ENCODE results near the gene GTF2B.

GTF2B gene

GRCh38 chr1:88911161-88911560 lies 19.8 kb upstream of the GTF2B start:
- no peak overlapping the region for H3K27ac ChIP-seq (ENCODE audit: extremely low read depth, low read depth, low read length)
- ChIA-PET POLR2A (no interaction called here), CTCF (interaction anchor here (0.6 kb wide), 1 partner anchor 84 kb away, joined by 3 read pairs; no protein-coding TSS in a partner anchor)

GRCh38 chr1:88910401-88910800 lies 19.0 kb upstream of the GTF2B start:
- H3K36me3 ChIP-seq (ENCODE audit: control insufficient read depth in 2 of 2, insufficient read depth in 1 of 2, low read length in 2 of 2): no peaks in the 10 kb centered on the region
- TF ChIP-seq ZNF146 (tag by site-specific recombination; IDR thresholded peaks at IDR 0.05): no peak
- no peak for TF ChIP-seq ZNF561 (tag by site-specific recombination; IDR thresholded peaks at IDR 0.05; ENCODE audit: borderline replicate concordance)
- ChIA-PET POLR2A (no interaction called here), CTCF (no interaction called here)
- no peak overlapping the region for H3K4me3 ChIP-seq (ENCODE audit: low read depth, low read length)
- H3K9me3 ChIP-seq (ENCODE audit: control insufficient read depth, insufficient read depth, low read depth, low read length): no peaks in the 10 kb centered on the region
- H3K27ac ChIP-seq (ENCODE audit: extremely low read depth, low read depth, low read length): no peak overlapping the region
- H3K4me1 ChIP-seq (ENCODE audit: control insufficient read depth, insufficient read depth, low read length): no peaks in the 10 kb centered on the region

More at GRCh38 chr1:88911161-88911560, 19.8 kb upstream of the GTF2B start:
- Histone ChIP-seq H3K4me3 (ENCODE audit: low read depth, low read length) (no peak overlapping the region), H3K4me1 (ENCODE audit: control insufficient read depth, insufficient read depth, low read length) (no peaks in the 10 kb centered on the region), H3K9me3 (ENCODE audit: control insufficient read depth, insufficient read depth, low read depth, low read length) (no peaks in the 10 kb centered on the region), H3K36me3 (ENCODE audit: control insufficient read depth in 2 of 2, insufficient read depth in 1 of 2, low read length in 2 of 2) (no peaks in the 10 kb centered on the region)
- TF ChIP-seq ZNF350 (tag by site-specific recombination; IDR thresholded peaks at IDR 0.05): no peak
- TF ChIP-seq ZNF544 (tag by site-specific recombination; IDR thresholded peaks at IDR 0.05): no peak
- no peak for TF ChIP-seq ZNF19 (tag by site-specific recombination; IDR thresholded peaks at IDR 0.05; ENCODE audit: low read depth)
- no peak for TF ChIP-seq ZNF302 (tag by site-specific recombination; IDR thresholded peaks at IDR 0.05; ENCODE audit: low read depth)
- no peak for TF ChIP-seq ZNF274 (IDR thresholded peaks at IDR 0.05; ENCODE audit: low read length)
- no peak for TF ChIP-seq ZNF274 (tag by site-specific recombination; IDR thresholded peaks at IDR 0.05; ENCODE audit: borderline replicate concordance)
- no peak for TF ChIP-seq ZNF157 (tag by site-specific recombination; IDR thresholded peaks at IDR 0.05)
- TF ChIP-seq ZNF248 (tag by site-specific recombination; IDR thresholded peaks at IDR 0.05): no peak
- TF ChIP-seq ZNF585B (tag by site-specific recombination; IDR thresholded peaks at IDR 0.05): no peak
- TF ChIP-seq ZNF521 (tag by site-specific recombination; IDR thresholded peaks at IDR 0.05): no peak
- TF ChIP-seq ZNF426 (tag by site-specific recombination; IDR thresholded peaks at IDR 0.05): no peak
- no peak for TF ChIP-seq PRDM6 (tag by site-specific recombination; IDR thresholded peaks at IDR 0.05)
- TF ChIP-seq KLF7 (tag by site-specific recombination; IDR thresholded peaks at IDR 0.05; ENCODE audit: borderline replicate concordance): no peak
- no peak for TF ChIP-seq REPIN1 (tag by site-specific recombination; IDR thresholded peaks at IDR 0.05; ENCODE audit: low read depth)
- TF ChIP-seq ZBTB17 (tag by site-specific recombination; IDR thresholded peaks at IDR 0.05): no peak
- TF ChIP-seq ZNF704 (tag by site-specific recombination; IDR thresholded peaks at IDR 0.05): no peak
- TF ChIP-seq ZNF48 (tag by site-specific recombination; IDR thresholded peaks at IDR 0.05): no peak

GRCh38 chr1:88900883-88901282 lies 9.5 kb upstream of the GTF2B start:
- POLR2A ChIA-PET: no interaction called here
- no peaks in the 10 kb centered on the region for H3K4me1 ChIP-seq (ENCODE audit: control insufficient read depth, insufficient read depth, low read length)
- H3K9me3 ChIP-seq (ENCODE audit: control insufficient read depth, insufficient read depth, low read depth, low read length): no peaks in the 10 kb centered on the region
- H3K36me3 ChIP-seq (ENCODE audit: control insufficient read depth in 2 of 2, insufficient read depth in 1 of 2, low read length in 2 of 2): no peaks in the 10 kb centered on the region
- no peak overlapping the region for H3K4me3 ChIP-seq (ENCODE audit: low read depth, low read length)
- H3K27ac ChIP-seq (ENCODE audit: extremely low read depth, low read depth, low read length): no peak overlapping the region
- CTCF ChIA-PET: interaction anchor here (0.7 kb wide), 1 partner anchor 13 kb away, joined by 4 read pairs; no protein-coding TSS in a partner anchor
- TF ChIP-seq ZNF449 (tag by site-specific recombination; IDR thresholded peaks at IDR 0.05): no peak
- TF ChIP-seq ZNF112 (tag by site-specific recombination; IDR thresholded peaks at IDR 0.05): no peak
- peak; percentile 91 for TF ChIP-seq ZNF157 (tag by site-specific recombination; IDR thresholded peaks at IDR 0.05)
- TF ChIP-seq ZNF292 (tag by site-specific recombination; IDR thresholded peaks at IDR 0.05; ENCODE audit: borderline replicate concordance, low read depth): no peak

Data from HEK293 (cell line).